ENCODE data around the gene CIC. TPM values are rescaled to one million over a fixed set of nuclear protein-coding genes. Genes with fewer than 3 reads are reported as not detected.

CIC gene
- total RNA-seq, 3 donors from 2014 or later (not counting 1 experiment from before 2014, with no cell fraction given), result 95.4 to 121 (median 108) TPM

- peaks cover 45 to 62% of the 10 kb centered on the region in 2 donors for H3K4me1 Mint-ChIP-seq
- H3K27ac Mint-ChIP-seq, result peak overlapping the region; percentile 93 to 98
- Histone ChIP-seq H3K27me3 (ENCODE audit: control insufficient read depth, insufficient read depth, low read length) (no peaks in the 10 kb centered on the region), H3K4me1 (ENCODE audit: control insufficient read depth, insufficient read depth, low read length) (peaks cover 44% of the 10 kb centered on the region), H3K4me3 (ENCODE audit: low read length) (peak overlapping the region; percentile 55), H3K9me3 (ENCODE audit: control insufficient read depth, insufficient read depth, low read length) (no peaks in the 10 kb centered on the region), H3K36me3 (ENCODE audit: control insufficient read depth, insufficient read depth, low read length) (peaks cover 18% of the 10 kb centered on the region), H3K27ac (ENCODE audit: low read length) (peak overlapping the region; percentile 63)
- intact Hi-C loops (cut with micrococcal nuclease), result loop anchor here (1.0 to 2.0 kb wide), 3 partner anchors 22 to 181 kb away; partner anchors contain the start of gene ZNF526
- H3K4me3 Mint-ChIP-seq, result peak overlapping the region; percentile 98
- no peaks in the 10 kb centered on the region for H3K27me3 Mint-ChIP-seq (ENCODE audit: low read depth in 2 of 2)
- TF ChIP-seq CTCF (IDR thresholded peaks at IDR 0.05), result no peak
- ATAC-seq (no peak), DNase-seq (no peak)
- H3K9me3 Mint-ChIP-seq, result no peaks in the 10 kb centered on the region
- WGBS (ENCODE audit: insufficient coverage), result 0% methylated on average over 49 of the region's 49 CpGs
- no peaks in the 10 kb centered on the region for H3K36me3 Mint-ChIP-seq
Measured at GRCh38 chr19:42242069-42242511, 27.0 kb upstream of the CIC start.

DNA sequence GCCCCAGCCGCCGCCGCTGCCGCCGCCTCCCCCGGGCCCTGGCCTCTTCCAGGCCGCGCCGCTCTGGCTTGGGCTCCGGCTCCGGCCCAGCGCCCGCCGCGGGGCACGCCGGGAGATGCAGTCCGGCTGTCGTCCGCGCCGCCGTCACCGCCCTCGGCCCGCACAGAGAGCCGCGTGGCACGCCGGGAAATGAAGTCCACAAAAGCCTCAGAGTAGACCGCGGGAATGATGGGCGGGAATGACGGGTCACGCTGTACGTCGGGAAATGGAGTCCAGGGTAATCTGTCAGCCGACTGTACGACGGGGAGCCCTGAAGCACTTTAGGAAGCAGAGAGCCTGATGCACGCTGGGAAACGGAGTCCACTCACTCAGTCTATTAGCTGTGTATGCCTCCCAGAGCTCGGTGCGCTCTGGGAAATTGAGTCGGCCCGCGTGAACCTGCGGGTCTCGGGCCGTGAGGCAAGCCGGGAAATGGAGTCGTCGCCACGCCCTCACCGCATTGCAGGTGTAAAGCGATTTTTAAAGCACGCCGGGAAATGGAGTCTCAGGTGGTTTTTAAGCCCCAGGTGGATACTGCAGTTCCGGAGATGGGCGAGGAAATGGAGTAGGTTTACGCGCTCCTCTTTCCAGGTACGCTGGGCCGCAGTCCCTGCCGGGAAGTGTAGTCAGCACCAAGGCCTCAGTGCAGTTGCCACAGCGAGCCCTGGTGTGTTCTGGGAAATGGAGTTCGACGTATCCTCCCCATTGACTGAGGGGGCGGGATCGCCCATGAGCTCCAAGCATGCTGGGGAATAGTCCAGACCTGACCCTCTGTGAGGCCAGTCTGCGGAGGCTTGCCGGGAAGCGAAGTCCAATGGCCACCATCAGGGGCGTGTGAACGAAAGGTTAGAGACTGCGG is 26.3 kb upstream of the CIC start, which contains the start of gene GSK3A:
Gene GSK3A, minus strand, starts transcription at position 91 of the 898 bp plus-strand sequence. CDS start 137 bp downstream, outside the sequence.
- ATAC-seq, result peak; percentile 76 to 89 (median 78)
- Mint-ChIP-seq H3K36me3 (no peaks in the 10 kb centered on the region), H3K27me3 (ENCODE audit: low read depth in 2 of 2) (no peaks in the 10 kb centered on the region), H3K27ac (peak within 1 kb of the TSS; percentile 93 to 98), H3K9me3 (no peaks in the 10 kb centered on the region), H3K4me3 (peak within 1 kb of the TSS; percentile 98), H3K4me1 (peaks cover 45 to 61% of the 10 kb centered on the region in 2 donors)
- peak; percentile 95 to 99 for DNase-seq
- peak within 1 kb of the TSS; percentile 60 for H3K4me3 ChIP-seq (ENCODE audit: low read length)
- intact Hi-C loops (cut with micrococcal nuclease), result loop anchor here (1.0 to 2.0 kb wide), 4 partner anchors 22 to 180 kb away; partner anchors contain the start of gene ZNF526
- peaks cover 18% of the 10 kb centered on the region for H3K36me3 ChIP-seq (ENCODE audit: control insufficient read depth, insufficient read depth, low read length)
- no peaks in the 10 kb centered on the region for H3K9me3 ChIP-seq (ENCODE audit: control insufficient read depth, insufficient read depth, low read length)
- no peak for TF ChIP-seq CTCF (IDR thresholded peaks at IDR 0.05)
- H3K4me1 ChIP-seq (ENCODE audit: control insufficient read depth, insufficient read depth, low read length), result peaks cover 44% of the 10 kb centered on the region
- under 1% methylated on average over 76 of the region's 76 CpGs for WGBS (ENCODE audit: insufficient coverage)
- no peaks in the 10 kb centered on the region for H3K27me3 ChIP-seq (ENCODE audit: control insufficient read depth, insufficient read depth, low read length)
- H3K27ac ChIP-seq (ENCODE audit: low read length), result peak within 1 kb of the TSS; percentile 82

GRCh38 chr19:42244347-42245220 is 24.5 kb upstream of the CIC start:
- H3K4me1 Mint-ChIP-seq, result peaks cover 38 to 63% of the 10 kb centered on the region in 2 donors
- DNase-seq (peak; percentile 85 to 96), ATAC-seq (peak; percentile 52 to 65 (median 52))
- H3K9me3 Mint-ChIP-seq, result no peaks in the 10 kb centered on the region
- no peaks in the 10 kb centered on the region for H3K36me3 Mint-ChIP-seq
- H3K27ac Mint-ChIP-seq, result peak overlapping the region; percentile 93 to 98
- Histone ChIP-seq H3K9me3 (ENCODE audit: control insufficient read depth, insufficient read depth, low read length) (no peaks in the 10 kb centered on the region), H3K27me3 (ENCODE audit: control insufficient read depth, insufficient read depth, low read length) (no peaks in the 10 kb centered on the region), H3K4me1 (ENCODE audit: control insufficient read depth, insufficient read depth, low read length) (peaks cover 41% of the 10 kb centered on the region), H3K36me3 (ENCODE audit: control insufficient read depth, insufficient read depth, low read length) (peaks cover 11% of the 10 kb centered on the region), H3K4me3 (ENCODE audit: low read length) (peak overlapping the region; percentile 61), H3K27ac (ENCODE audit: low read length) (peak overlapping the region; percentile 74)
- no peaks in the 10 kb centered on the region for H3K27me3 Mint-ChIP-seq (ENCODE audit: low read depth in 2 of 2)
- peak; percentile 76 for TF ChIP-seq CTCF (IDR thresholded peaks at IDR 0.05)
- intact Hi-C loops (cut with micrococcal nuclease), result loop anchor here (1.0 kb wide), 3 partner anchors 11 to 112 kb away; partner anchors contain the start of genes DEDD2, ERF and POU2F2
- 2% methylated on average over 45 of the region's 45 CpGs for WGBS (ENCODE audit: insufficient coverage)
- peak overlapping the region; percentile 96 for H3K4me3 Mint-ChIP-seq
